SU-DHL-6 (cell line): ENCODE measurements around the gene CAPG.

Experiments
- H2AFZ ChIP-seq: fragments of 200-600 bp; sonication (generic); 2 replicates; pipeline ENCODE4 v1.6.1; 2014; ENCODE audit warnings: low read depth, mild to moderate bottlenecking, moderate library complexity, mixed read lengths, antibody characterized with exemption, low read length; ENCODE audit not compliant: severe bottlenecking
- H3F3A ChIP-seq: fragments of 200-600 bp; shearing (Covaris generic); 2 replicates; pipeline ENCODE4 v1.6.0; 2016; ENCODE audit warnings: antibody characterized with exemption, mild to moderate bottlenecking; ENCODE audit not compliant: insufficient read depth
- H3K27ac ChIP-seq: fragments of 200-600 bp; sonication (generic); 2 replicates; pipeline ENCODE4 v1.5.1; 2016; ENCODE audit warnings: low read depth, mild to moderate bottlenecking, low read length, moderate library complexity, mixed read lengths
- H3K27me3 ChIP-seq: fragments of 200-600 bp; sonication (generic), shearing (Covaris generic); 2 replicates; pipeline ENCODE4 v1.6.0; 2014; ENCODE audit warnings: mild to moderate bottlenecking, low read length
- H3K36me3 ChIP-seq: fragments of 200-600 bp; sonication (generic); 2 replicates; pipeline ENCODE4 v1.6.1; 2014; ENCODE audit warnings: mild to moderate bottlenecking, low read length, mixed read lengths
- H3K4me2 ChIP-seq: fragments of 300-600, 200-600 bp; shearing (Covaris generic), sonication (generic); 2 replicates; pipeline ENCODE4 v1.6.0; 2014; ENCODE audit warnings: low read length, low read depth, mild to moderate bottlenecking; ENCODE audit not compliant: poor library complexity, severe bottlenecking
- H3K4me3 ChIP-seq: fragments of 200-600 bp; sonication (generic); 2 replicates; pipeline ENCODE4 v1.5.1; 2014; ENCODE audit warnings: antibody characterized with exemption, low read length, mild to moderate bottlenecking, mixed read lengths; ENCODE audit not compliant: insufficient read depth, poor library complexity, severe bottlenecking
- H3K79me2 ChIP-seq: fragments of 200-600 bp; sonication (generic); 2 replicates; pipeline ENCODE4 v1.6.1; 2014; ENCODE audit warnings: mild to moderate bottlenecking, low read length, moderate library complexity; ENCODE audit not compliant: insufficient read depth
- H3K9ac ChIP-seq: fragments of 200-600 bp; sonication (generic); 2 replicates; pipeline ENCODE4 v1.7.0; 2014; ENCODE audit warnings: mild to moderate bottlenecking, low read length
- H3K9me2 ChIP-seq: fragments of 200-600 bp; sonication (generic); replicated peaks from 2 replicates; pipeline ENCODE4 v1.6.1; 2014; ENCODE audit warnings: low read length; ENCODE audit not compliant: insufficient read depth
- H3K9me3 ChIP-seq: fragments of 200-600 bp; sonication (generic); 2 replicates; pipeline ENCODE4 v1.6.1; 2014; ENCODE audit warnings: low read length, mixed read lengths; ENCODE audit not compliant: insufficient read depth
- H4K20me1 ChIP-seq: fragments of 200-600 bp; sonication (generic); 2 replicates; pipeline ENCODE4 v1.6.1; 2014; ENCODE audit warnings: low read depth, mild to moderate bottlenecking, antibody characterized with exemption, low read length, moderate library complexity, mixed read lengths
- CTCF ChIP-seq: fragments of 200-600 bp; sonication (generic); IDR thresholded peaks from one replicate; pipeline ENCODE4 v1.5.1; 2017; ENCODE audit warnings: antibody characterized with exemption, mild to moderate bottlenecking, low read length, moderate library complexity; ENCODE audit not compliant: insufficient read depth, poor library complexity, severe bottlenecking
- EZH2phosphoT487 ChIP-seq: fragments of 200-600 bp; sonication (generic), shearing (Covaris generic); conservative IDR thresholded peaks from 2 replicates; pipeline ENCODE4 v1.6.1; 2018; ENCODE audit warnings: mild to moderate bottlenecking, antibody characterized with exemption, low read length, moderate library complexity, mixed read lengths

Gene CAPG

DNA sequence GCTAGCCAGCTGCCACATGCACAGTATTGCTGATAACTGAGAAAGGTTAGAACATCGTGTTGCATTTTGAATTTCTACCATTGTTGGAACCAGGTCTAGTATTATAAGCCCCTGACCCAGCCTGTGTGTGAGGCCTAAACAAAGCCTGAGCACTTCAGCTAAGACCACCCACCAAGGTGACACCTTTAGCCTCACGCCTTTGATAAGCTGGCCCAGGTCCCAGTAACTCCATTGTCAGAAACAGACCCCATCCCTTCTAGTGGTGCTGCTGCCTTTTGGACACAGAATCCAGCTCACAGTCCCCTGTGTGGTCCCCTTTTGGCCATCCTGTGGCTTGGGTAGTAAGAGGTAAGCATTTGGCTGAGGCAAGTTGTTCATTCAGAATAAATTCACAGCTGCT is 54.0 kb downstream of the CAPG start:
- H3K9me2 ChIP-seq, result no peaks in the 10 kb centered on the region
- H3K36me3 ChIP-seq, result no peaks in the 10 kb centered on the region
- no peaks in the 10 kb centered on the region; the same call in 1 of the 2 replicates for H3F3A ChIP-seq
- no peak for TF ChIP-seq CTCF
- no peak for TF ChIP-seq EZH2phosphoT487
- H3K27ac ChIP-seq, result no peak overlapping the region
- H2AFZ ChIP-seq, result no peak overlapping the region
- no peaks in the 10 kb centered on the region for H3K27me3 ChIP-seq
- no peaks in the 10 kb centered on the region for H4K20me1 ChIP-seq
- H3K9ac ChIP-seq, result no peak overlapping the region
- H3K4me2 ChIP-seq, result no peak overlapping the region
- H3K79me2 ChIP-seq, result peaks cover 18% of the 10 kb centered on the region
- no peak overlapping the region for H3K4me3 ChIP-seq
- no peaks in the 10 kb centered on the region for H3K9me3 ChIP-seq

DNA sequence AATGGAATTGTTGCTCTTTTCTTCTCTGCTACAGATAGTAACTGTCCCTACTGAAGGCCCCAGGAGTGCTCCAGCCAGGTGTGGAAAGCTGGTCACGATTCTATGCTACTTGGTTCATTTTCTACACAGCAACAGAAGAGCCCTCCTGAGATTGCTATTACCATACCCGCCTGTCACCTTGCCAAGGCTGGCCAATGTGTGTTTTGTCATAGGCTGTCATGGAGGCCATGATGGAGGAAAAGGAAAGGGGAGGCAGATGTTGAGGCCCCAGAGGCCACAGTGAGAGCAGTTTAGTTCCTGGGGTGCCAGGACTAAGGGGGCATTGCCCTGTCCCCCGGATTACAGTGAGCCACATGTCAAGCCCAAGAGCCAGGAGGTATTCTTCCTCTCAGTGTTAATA is 54.6 kb downstream of the CAPG start:
- Histone ChIP-seq H4K20me1 (no peaks in the 10 kb centered on the region), H3K36me3 (no peaks in the 10 kb centered on the region), H2AFZ (no peak overlapping the region), H3K4me3 (peak overlapping the region; percentile 83), H3K27me3 (no peaks in the 10 kb centered on the region), H3K4me2 (peak overlapping the region; percentile 80), H3K9ac (peak overlapping the region; percentile 78), H3K9me3 (no peaks in the 10 kb centered on the region), H3F3A (no peaks in the 10 kb centered on the region; the same call in 1 of the 2 replicates), H3K79me2 (peaks cover 18% of the 10 kb centered on the region), H3K9me2 (no peaks in the 10 kb centered on the region), H3K27ac (no peak overlapping the region)
- TF ChIP-seq CTCF (no peak), EZH2phosphoT487 (no peak)

GRCh38 chr2:85355073-85355410 is 55.1 kb downstream of the CAPG start:
- peak overlapping the region; percentile 83 for H3K4me3 ChIP-seq
- peak overlapping the region; percentile 80 for H3K4me2 ChIP-seq
- H3F3A ChIP-seq, result no peaks in the 10 kb centered on the region; the same call in 1 of the 2 replicates
- H3K27me3 ChIP-seq, result no peaks in the 10 kb centered on the region
- no peak for TF ChIP-seq EZH2phosphoT487
- no peak for TF ChIP-seq CTCF
- H3K27ac ChIP-seq, result peak overlapping the region; percentile 15; the same call in 1 of the 2 replicates
- H3K79me2 ChIP-seq, result peaks cover 18% of the 10 kb centered on the region
- no peaks in the 10 kb centered on the region for H3K36me3 ChIP-seq
- H2AFZ ChIP-seq, result peak overlapping the region; percentile 79
- no peaks in the 10 kb centered on the region for H4K20me1 ChIP-seq
- no peaks in the 10 kb centered on the region for H3K9me3 ChIP-seq
- H3K9ac ChIP-seq, result peak overlapping the region; percentile 78
- no peaks in the 10 kb centered on the region for H3K9me2 ChIP-seq
